GM21528 (cell line): ENCODE measurements around the gene DNMT3A.
"Not testable (repeated sequence)": the region's sequence is repeated elsewhere in the genome, so short reads cannot be mapped to it uniquely, and the experiment has no call there.

Experiments used
- ATAC-seq: cut with Tn5 transposase; IDR thresholded peaks from one replicate; pipeline ENCODE4 v1.9.1; 2021; ENCODE audit warnings: mild to moderate bottlenecking, moderate library complexity; ENCODE audit not compliant: unreplicated experiment, low FRiP score

The DNMT3A gene

GRCh38 chr2:25220313-25220712, 121.4 kb downstream of the DNMT3A start:
- no peak for ATAC-seq

GRCh38 chr2:25219621-25220020, 122.1 kb downstream of the DNMT3A start:
- ATAC-seq: no peak

DNA sequence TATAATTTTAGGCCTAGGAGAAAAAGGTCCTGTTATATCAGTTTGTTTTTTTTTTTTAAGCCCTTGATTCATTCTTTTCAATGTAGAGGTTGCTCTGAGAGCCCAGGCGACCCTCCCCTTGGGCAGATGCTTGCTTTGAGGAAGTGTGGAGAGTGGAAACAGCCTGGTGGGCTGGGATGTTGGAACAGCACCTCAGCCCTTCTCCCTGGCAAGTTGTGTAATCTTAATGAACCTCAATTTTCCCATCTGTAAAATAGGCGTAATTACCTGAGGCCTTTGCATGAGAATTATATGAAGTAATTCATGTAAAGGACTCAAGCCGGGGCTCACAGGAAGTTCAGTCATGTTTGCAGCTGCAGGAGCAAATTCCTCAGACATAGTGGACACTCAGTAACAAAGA, 123.6 kb downstream of the DNMT3A start:
- ATAC-seq: no peak

- ATAC-seq: no peak
These were observed 125.6 kb downstream of the DNMT3A start for GRCh38 chr2:25215948-25216679.

GRCh38 chr2:25215232-25215631, 126.5 kb downstream of the DNMT3A start:
- no peak for ATAC-seq

DNA sequence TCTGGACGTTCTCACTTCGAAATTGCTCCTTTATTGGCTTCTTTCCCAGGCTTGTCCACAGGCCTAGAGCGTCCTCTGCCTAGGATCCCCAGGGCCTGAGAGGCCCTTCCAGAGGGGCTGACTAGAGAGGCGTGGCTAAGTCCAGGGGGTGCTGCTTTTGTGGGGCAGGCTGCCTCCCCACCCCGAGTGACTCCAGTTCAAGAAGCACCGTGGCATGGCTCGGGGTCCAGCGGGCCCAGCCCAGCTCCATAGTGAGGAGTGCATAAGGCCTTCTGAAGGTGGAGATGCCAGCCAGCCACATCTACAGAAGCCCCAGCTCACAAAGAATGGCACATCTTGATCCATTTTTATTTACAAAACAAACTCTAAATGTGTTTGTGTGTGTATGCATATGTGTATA, 128.5 kb downstream of the DNMT3A start:
- ATAC-seq: no peak

- not testable (repeated sequence) for ATAC-seq
These were observed 130.8 kb downstream of the DNMT3A start for GRCh38 chr2:25210923-25211322.

DNA sequence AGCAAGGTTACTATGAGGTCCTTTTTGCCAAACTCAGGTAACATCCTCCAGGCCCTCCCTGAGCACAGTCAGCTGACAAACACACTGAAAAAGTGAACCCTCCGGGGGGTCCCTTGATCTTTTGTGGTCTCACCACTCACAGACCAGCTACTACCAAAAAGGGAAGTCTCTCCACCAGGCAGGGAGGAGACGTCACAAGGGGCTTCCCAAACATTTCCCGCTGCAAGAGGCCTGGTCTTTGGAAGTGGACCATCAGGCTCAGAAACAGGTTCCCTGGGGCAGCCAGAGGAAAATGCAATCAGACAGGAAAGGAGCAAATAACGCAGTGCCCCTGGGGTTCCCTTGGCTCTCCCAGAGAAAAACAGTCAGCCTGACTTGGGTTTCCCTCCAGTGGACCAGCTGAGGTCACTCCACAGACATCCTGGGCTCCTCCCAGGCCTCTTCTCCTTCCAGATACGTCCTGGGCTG, 134.6 kb downstream of the DNMT3A start:
- ATAC-seq: no peak

DNA sequence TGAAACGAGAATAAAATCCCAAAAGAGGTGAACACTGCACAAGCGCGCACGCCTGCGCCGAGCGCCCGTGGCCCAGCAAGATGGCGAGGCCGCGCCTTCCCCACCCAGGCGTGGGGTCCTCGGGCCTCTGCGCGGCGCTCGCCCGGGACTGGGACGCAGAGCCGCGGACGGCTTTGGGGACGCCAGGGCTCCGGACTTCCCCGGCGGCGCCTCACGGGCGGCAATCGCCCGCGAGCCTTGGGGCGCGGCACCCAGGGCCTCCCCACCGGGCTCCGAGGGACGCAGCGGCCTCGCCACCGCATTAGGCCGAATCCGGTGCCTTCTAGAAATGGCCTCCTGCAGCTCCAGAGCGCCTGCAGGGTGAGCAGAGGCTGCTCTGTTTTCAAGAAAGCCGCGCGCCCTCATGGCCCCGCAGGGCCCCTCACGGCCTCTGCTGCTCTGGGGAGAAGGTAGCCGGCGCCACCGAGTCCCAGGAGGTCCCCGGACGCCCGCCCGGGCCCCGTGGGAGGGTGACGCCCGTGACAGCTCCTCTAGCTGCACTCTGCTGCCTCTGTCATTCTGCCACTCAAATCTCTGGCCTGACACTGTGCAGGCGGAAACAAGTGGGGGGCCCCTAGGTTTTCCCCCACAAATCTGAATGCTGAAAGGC, 137.4 kb downstream of the DNMT3A start:
- ATAC-seq: no peak

GRCh38 chr2:25202275-25202674, 139.4 kb downstream of the DNMT3A start:
- ATAC-seq: no peak

DNA sequence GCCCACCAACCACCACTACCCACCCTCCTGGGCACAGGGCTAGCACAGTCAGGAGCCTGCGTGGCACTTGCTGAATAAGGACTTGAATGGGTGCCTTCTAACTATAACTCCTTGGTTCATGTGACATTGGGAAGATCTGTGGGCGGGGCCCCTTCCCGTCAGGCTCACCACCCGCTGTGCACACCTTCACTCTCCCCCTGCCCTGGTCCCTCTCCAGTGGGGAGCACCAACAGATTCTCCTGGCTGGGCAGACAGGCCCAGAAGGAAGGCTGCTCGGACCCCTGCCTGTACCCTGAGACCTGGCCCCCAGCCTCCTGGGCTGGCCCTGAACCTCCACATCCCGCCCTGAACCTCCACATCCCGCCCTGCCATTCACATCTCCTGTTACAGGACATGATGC, 139.9 kb downstream of the DNMT3A start:
- no peak for ATAC-seq

DNA sequence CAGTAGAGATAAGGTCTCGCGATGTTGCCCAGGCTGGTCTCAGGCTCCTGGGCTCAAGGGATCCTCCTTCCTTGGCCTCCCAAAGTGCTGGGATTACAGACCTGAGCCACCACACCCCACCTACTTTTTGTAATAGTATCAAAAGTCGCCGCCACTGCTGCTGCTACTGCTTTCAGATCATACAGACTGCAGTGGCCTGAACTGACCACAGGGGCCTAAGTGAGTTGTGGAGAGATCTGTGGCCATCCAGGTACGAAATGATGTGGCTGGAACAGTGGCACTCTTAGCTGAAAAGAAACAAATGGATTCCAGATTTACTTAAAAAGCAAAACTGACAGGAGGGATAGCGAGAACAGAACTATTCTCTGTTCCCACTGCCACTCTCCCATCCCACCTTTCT, 140.5 kb downstream of the DNMT3A start:
- ATAC-seq: no peak

GRCh38 chr2:25198576-25198975, 143.1 kb downstream of the DNMT3A start:
- no peak for ATAC-seq

GRCh38 chr2:25198209-25198525, 143.6 kb downstream of the DNMT3A start:
- ATAC-seq: no peak

GRCh38 chr2:25197336-25198208, 144.2 kb downstream of the DNMT3A start:
- no peak for ATAC-seq

DNA sequence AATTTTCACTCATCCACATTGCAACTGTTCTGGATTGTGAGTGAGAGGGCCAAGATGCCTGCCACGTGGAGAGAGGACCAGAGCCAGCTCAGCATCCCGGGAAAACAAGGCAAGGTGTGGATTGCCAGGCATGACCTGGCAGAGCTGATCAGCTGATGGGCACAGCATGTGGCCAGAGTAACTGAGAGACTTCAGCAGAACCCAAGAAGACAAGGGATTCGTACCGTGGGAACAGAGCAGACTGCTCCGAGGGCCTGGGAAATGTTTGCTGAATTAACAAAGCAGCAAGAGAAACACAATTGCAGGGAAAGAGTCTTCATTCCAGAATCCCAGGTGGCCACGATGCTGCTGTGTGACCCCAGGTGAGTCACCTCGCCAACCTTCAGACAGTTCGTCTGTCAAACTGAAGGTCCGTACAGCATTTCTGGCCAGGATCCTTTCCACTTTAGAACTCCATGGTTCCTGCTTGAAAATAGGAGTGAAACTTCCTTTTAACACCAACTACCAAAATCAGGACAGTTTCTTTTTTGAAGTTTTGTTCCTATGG, 147.1 kb downstream of the DNMT3A start:
- ATAC-seq: no peak

GRCh38 chr2:25190536-25190935, 151.2 kb downstream of the DNMT3A start:
- no peak for ATAC-seq

- ATAC-seq: no peak
These were observed 153.3 kb downstream of the DNMT3A start for GRCh38 chr2:25188405-25188804.

- no peak for ATAC-seq
These were observed 153.9 kb downstream of the DNMT3A start for GRCh38 chr2:25187729-25188350.

DNA sequence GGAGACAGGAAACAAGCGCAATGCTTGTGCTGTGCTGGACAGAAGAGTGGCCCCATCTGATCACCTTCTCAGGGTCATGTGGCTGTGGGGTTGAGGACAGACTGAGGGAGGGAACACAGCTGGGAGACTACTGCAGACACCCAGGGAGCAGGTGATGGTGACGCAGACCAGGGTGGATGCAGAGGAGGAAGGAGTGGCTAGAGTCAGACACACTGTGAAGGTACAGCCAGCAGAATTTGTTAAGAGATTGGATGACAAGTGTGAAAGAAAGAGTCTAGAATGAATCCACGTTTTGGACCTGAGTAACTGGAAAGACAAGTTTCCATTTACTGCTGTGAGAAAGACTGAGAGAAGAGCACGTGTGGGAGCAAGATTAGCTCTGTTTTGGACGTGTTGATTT, 157.5 kb downstream of the DNMT3A start:
- no peak for ATAC-seq

DNA sequence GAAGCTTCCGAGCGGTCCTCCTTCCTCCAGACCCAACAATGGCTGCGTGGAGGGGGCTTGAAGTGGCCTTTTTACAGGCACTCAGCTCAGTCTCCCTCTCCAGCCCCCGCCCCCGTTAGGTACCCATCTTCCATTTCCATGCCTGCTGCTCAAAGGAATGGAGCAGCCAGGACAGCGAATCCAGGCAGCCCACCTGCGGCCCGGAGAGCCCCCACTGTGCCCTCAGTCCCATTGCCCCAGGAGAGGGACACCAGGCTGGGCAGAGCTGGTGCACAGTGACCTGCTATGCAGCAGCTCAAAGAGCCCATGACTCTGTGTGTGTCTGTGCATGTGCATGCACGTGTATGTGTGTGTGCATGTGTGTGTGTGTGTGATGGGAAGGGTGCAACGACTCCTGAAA, 162.7 kb downstream of the DNMT3A start:
- no peak for ATAC-seq
